Fibroblast of villous mesenchyme (primary cell): ENCODE data around the gene HSPA1B. TPM values are rescaled to one million over a fixed set of nuclear protein-coding genes. Genes with fewer than 3 reads are reported as not detected.

ENCODE experiments used
- DNase-seq: peaks from one replicate; pipeline ENCODE4 v3.0.0-alpha.2; 2010; ENCODE audit warnings: low read depth
- H3K4me3 ChIP-seq: 2 replicates; pipeline ENCODE4 v1.5.1; 2011; ENCODE audit warnings: low read depth, mild to moderate bottlenecking, low read length
- total RNA-seq: library from RNA; depleted of rRNA; stranded (reverse); fragments of >200 nt; gene quantifications from 2 replicates; pipeline ENCODE4 v1.2.3, GENCODE V29; 2012
- TF ChIP-seq, protein P1 (sequence below): IDR thresholded peaks from 2 replicates; pipeline ENCODE4 v1.5.1; 2012; ENCODE audit warnings: low read depth, mild to moderate bottlenecking, low read length; ENCODE audit not compliant: insufficient read depth

HSPA1B gene
- 84.4 and 148 TPM in 2 replicates for total RNA-seq

DNA sequence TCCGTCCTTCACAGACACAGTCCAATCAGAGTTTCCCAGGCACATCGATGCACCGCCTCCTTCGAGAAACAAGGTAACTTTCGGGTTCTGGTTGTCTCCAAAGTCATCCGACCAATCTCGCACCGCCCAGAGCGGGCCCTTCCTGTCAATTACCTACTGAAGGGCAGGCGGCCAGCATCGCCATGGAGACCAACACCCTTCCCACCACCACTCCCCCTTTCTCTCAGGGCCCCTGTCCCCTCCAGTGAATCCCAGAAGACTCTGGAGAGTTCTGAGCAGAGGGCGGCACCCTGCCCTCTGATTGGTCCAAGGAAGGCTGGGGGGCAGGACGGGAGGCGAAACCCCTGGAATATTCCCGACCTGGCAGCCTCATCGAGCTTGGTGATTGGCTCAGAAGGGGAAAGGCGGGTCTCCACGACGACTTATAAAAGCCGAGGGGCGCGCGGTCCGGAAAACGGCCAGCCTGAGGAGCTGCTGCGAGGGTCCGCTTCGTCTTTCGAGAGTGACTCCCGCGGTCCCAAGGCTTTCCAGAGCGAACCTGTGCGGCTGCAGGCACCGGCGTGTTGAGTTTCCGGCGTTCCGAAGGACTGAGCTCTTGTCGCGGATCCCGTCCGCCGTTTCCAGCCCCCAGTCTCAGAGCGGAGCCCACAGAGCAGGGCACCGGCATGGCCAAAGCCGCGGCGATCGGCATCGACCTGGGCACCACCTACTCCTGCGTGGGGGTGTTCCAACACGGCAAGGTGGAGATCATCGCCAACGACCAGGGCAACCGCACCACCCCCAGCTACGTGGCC, at the start of gene HSPA1B:
Gene HSPA1B, plus strand, starts transcription at position 453 of the 794 bp plus-strand sequence. Its CDS starts 213 bp downstream, at position 666.
- DNase-seq: peak; percentile 100
- peak within 1 kb of the TSS; percentile 80 for H3K4me3 ChIP-seq
- TF ChIP-seq, protein P1, sequence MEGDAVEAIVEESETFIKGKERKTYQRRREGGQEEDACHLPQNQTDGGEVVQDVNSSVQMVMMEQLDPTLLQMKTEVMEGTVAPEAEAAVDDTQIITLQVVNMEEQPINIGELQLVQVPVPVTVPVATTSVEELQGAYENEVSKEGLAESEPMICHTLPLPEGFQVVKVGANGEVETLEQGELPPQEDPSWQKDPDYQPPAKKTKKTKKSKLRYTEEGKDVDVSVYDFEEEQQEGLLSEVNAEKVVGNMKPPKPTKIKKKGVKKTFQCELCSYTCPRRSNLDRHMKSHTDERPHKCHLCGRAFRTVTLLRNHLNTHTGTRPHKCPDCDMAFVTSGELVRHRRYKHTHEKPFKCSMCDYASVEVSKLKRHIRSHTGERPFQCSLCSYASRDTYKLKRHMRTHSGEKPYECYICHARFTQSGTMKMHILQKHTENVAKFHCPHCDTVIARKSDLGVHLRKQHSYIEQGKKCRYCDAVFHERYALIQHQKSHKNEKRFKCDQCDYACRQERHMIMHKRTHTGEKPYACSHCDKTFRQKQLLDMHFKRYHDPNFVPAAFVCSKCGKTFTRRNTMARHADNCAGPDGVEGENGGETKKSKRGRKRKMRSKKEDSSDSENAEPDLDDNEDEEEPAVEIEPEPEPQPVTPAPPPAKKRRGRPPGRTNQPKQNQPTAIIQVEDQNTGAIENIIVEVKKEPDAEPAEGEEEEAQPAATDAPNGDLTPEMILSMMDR: no peak

DNA sequence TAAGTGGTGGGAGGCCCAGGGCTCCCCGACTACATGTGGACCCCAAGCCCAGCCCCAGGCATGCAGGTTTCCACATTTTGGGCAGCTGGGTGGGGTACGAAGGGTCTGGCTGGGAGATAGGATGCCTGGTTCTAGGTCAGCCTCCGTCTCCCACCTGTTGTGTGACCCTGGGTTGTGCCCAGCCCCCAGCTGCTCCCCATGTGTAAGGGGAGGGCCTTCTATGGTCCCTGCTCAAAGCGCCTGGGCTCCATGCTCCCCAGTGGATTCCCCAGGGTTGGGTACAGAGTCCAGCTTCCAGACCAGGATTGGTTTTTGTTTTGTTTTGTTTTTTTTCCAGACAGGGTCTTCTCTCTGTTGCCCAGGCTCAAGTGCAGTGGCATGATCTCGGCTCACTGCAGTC, 49.3 kb upstream of the HSPA1B start:
- no peak for DNase-seq
- TF ChIP-seq, protein P1: no peak
- no peak overlapping the region for H3K4me3 ChIP-seq

- TF ChIP-seq, protein P1: no peak
- no peak overlapping the region for H3K4me3 ChIP-seq
- DNase-seq: no peak
Observed at GRCh38 chr6:31778999-31779885, 48.3 kb upstream of the HSPA1B start.

GRCh38 chr6:31779908-31780307, 47.6 kb upstream of the HSPA1B start:
- TF ChIP-seq, protein P1: no peak
- DNase-seq: no peak
- no peak overlapping the region for H3K4me3 ChIP-seq

GRCh38 chr6:31780507-31781243, 46.9 kb upstream of the HSPA1B start:
- TF ChIP-seq, protein P1: no peak
- H3K4me3 ChIP-seq: no peak overlapping the region
- no peak for DNase-seq
